Measurements from ENCODE around the gene BRME1.

BRME1 gene

DNA sequence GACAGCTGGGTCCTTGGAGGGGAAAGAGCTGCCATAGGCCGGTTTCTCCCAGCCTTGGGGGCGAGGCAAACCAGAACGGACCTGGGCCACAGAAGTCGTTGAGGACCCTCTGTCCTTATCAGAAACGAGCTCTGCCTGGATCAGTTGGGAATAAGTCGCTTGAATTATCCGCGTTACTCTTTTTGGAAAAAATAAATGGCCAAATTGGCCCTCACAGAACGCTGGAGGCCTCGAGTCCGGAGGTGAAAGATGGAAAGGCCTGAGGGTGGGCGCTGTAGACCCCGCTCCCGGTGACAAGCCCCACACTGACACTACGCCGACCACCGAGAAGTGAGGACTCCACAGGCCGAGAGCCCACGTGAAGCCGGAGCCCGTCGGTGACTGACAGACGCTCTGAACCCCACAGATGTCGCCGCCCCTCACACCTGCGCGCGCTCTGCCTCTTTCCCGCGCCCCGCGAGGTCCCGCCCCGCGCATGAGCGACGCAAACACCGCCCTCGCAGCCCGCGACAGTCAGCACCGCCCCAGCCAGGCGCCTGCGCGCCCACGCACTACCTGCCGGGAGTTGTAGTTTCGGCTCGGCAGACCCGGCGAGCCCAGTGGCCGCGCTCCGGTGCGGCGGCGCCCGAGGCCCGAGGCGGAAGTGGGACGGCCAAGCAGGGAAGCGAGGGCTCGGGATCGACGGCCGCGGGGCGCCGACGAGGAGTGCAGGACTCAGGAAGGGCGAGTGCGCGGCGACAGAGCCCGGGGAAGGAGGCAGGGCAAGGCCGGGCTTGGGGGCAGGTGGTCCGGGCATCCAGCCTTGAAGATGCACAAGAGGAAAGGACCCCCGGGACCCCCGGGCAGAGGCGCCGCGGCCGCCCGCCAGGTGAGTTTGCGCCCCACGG is at the start of gene BRME1, which contains the start of gene CC2D1A:
Gene BRME1, minus strand, starts transcription at position 484 of the 887 bp plus-strand sequence. CDS start 1,225 bp downstream, outside the sequence.
Gene CC2D1A, plus strand, starts transcription at position 568 of the 887 bp plus-strand sequence. Its CDS starts 241 bp downstream, at position 809.
- in situ Hi-C loops (cut with MboI; ENCODE audit: low sequenced_read_pairs) = no loop called here

DNA sequence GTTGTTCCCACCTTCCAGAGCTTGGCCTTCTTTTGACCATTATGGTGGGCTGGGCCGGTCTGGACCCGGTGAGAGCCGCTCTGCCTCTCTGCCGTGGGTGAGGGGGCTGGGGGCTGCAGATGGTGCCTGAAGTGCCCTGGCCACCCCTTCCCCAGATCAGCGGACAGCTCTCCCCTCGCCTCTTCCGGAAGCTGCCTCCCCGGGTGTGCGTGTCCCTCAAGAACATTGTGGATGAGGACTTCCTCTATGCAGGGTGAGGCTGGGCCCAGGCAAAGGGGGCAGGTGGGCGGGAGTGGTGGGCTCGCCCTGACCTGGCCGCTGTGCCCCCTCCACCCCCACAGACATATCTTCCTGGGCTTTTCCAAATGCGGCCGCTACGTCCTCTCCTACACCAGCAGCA is 48.3 kb upstream of the BRME1 start:
- in situ Hi-C loops (cut with MboI; ENCODE audit: low sequenced_read_pairs) = no loop called here

DNA sequence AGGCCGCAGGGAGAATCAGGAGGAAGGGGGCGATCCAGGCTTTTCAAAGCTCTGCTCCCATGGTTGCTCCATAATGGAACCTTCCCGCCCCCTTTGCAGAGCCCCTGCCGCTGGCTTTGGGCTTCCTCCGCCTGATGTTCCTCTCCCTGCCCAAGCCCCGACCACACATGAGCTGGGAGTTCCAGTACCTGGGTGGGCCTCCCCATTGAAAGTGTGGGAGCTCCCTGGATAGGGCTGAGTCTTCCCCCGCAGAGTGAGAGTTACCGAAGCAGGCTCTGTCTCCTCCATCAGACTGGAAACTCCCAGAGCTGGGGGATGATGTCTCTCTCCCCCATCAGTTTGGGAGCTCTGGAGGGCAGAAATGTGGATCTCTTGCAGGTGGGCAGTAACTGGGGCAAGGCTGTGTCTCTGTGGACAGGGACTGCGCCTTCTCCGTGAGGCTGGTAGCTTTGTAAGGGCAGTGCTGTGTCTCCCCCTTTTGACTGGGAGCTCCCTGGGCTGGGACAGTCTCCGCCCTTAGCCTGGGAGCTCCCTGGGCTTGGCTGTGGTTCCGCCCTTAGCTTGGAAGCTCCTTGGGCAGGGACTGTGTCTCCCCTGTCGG is 47.1 kb upstream of the BRME1 start:
- in situ Hi-C loops (cut with MboI; ENCODE audit: low sequenced_read_pairs) = no loop called here

DNA sequence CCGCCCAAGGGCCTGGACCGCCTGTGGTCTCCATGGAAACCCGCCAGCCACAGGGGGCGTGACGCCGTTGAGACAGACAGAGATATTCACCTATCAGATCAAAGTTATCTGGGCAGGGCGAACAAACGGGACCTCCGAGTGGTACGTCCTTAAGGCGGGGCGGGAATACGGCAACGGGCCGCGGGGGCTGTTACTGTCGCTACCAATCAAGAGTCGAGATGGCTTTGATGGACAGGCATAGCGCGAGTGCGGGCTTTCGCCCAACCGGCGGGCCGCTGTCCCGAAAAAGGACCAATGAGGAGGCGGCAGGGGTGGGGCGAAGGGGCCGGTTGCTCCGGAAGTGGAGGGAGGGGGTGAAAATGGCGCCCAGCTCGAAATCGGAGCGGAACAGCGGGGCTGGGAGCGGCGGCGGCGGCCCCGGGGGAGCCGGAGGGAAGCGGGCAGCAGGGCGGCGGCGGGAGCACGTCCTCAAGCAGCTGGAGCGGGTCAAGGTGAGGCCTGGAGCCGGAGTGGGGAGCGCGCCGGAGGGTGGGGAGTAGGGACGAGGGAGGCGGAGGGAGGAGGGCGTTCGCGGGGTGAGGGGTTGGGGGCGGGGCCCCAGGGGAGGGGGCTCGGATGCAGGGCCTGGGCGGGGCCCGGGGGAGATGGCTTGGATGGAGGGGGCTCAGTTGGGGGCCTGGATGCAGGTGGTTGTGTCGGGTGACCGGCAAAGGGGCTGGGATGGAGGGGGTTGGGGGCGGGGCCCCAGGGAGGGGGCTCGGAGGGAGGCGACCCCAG is 46.4 kb upstream of the BRME1 start, which contains the start of gene DCAF15:
Gene DCAF15, plus strand, starts transcription at position 356 of the 777 bp plus-strand sequence. Its CDS starts 4 bp downstream, at position 360.
- in situ Hi-C loops (cut with MboI; ENCODE audit: low sequenced_read_pairs) = no loop called here

DNA sequence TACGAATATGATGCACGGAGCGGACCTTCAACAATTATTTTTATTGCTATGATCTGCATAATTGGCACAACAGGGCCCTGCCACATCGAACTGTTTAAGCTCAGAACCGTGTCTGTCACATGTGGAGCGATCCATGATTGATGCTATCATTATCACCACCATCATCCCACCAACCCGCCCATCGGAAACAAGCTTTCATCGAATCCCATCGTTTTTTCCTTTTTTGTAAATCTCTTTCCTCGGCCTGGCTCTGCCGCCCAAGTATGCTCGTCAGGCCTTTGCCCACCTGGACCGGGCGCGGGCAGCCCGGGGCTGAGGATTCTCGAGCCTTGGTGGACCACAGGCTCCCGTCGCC is 45.9 kb upstream of the BRME1 start:
- in situ Hi-C loops (cut with MboI; ENCODE audit: low sequenced_read_pairs) = no loop called here

DNA sequence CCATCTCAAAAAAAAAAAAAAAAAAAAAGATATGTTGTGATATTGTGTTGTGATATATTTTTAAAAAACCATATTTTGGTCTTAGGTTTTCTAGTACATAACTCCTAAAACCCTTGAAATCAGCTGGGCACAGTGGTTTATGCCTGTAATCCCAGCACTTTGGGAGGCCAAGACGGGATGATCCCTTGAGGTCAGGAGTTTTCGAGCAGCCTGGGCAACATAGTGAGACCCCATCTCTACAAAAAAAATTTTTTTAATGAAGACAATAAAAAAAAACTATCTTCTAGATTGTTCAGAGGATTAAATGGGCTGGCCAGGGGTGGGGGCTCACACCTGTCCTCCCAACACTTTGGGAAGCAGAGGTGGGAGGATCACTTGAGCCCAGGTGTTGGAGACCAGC is 45.1 kb upstream of the BRME1 start:
- in situ Hi-C loops (cut with MboI; ENCODE audit: low sequenced_read_pairs) = no loop called here

DNA sequence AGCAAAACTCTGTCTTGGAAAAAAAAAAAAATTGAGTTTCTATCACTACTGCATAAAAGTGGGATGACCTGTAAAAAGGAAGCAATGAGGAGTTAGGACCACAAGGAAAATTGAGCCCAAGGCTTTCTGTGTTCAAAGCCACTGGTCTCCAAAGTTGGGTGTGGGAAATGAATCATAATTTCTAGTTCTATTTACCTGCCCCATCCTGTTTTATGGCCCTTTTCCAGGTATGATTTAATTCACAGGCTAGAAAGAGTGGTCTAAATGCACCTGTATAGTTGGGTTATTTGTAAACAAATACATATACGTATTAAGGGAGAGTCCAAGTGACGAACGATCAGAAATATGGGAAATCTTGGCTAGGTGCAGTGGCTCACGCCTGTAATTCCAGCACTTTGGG is 40.5 kb upstream of the BRME1 start:
- in situ Hi-C loops (cut with MboI; ENCODE audit: low sequenced_read_pairs) = no loop called here

DNA sequence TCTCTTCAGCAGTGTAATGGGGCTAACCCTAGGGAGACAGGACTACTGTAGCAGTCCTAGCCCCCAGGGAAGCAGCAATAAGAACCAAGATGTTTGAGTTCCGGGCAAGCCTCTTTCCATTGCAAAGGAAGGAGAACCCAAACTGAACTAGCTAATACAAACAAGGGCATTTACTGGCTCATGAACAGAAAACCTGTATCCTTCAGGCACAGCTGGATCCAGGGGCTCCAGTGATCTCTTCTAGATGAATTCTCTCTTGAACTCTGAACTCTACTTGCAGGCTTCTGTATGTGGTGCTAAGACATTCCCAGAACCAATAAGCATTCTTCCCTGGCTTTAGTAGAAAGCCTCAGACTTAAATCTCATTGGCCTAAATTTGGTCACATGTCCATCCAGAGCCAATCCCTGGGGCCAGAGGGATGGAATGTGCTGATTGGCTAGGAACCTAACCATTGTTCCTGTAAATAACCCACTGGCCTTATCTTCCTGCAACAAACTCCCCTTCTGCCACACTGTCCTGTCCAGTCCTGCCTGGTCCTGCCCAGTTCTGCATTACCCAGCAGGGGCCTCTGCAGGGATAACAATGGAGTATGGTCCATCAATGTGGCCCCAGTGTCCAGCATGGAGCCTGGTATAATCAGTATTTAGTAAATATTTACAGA is 36.2 kb upstream of the BRME1 start:
- in situ Hi-C loops (cut with MboI; ENCODE audit: low sequenced_read_pairs) = no loop called here

DNA sequence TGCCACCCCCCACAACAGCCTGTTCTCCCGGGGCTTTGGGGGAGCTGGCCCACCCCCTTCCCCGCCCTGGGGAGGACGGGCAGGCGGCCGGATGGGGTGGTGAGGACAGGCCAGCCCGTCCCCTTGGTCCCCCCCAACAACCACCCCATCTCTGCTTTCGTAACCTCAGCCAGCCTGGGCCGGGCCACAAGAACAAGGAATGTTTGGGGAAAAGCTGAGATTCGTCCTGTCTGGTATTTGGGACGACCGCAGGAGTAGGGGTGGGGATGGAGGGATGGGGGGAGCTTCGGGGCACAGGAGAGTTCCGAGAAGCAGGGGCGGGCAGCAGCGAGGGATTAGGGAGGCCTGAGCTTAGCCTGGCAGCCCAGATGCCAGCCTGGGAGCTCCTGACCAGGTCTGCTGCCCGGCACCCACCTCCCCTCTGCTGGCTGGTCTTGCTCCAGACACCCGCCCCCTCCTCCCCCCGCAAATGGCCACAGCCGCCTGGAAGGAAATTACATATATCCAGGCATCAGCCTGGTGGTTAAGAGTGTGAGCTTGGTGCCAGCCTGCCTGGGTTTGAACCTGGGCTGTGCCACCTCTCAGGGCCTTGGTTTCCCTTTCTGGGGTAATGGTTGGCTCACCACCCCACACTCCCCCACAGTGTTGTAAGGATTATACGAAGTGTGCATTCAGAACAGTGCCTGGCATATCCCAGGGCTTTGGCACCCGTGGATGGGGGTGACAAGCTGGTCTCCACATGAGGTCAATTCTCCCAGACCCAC is 32.6 kb upstream of the BRME1 start, which contains the start of gene PODNL1:
Gene PODNL1, minus strand, starts transcription at position 117 of the 764 bp plus-strand sequence. CDS start 236 bp downstream, outside the sequence.
- in situ Hi-C loops (cut with MboI; ENCODE audit: low sequenced_read_pairs) = no loop called here

DNA sequence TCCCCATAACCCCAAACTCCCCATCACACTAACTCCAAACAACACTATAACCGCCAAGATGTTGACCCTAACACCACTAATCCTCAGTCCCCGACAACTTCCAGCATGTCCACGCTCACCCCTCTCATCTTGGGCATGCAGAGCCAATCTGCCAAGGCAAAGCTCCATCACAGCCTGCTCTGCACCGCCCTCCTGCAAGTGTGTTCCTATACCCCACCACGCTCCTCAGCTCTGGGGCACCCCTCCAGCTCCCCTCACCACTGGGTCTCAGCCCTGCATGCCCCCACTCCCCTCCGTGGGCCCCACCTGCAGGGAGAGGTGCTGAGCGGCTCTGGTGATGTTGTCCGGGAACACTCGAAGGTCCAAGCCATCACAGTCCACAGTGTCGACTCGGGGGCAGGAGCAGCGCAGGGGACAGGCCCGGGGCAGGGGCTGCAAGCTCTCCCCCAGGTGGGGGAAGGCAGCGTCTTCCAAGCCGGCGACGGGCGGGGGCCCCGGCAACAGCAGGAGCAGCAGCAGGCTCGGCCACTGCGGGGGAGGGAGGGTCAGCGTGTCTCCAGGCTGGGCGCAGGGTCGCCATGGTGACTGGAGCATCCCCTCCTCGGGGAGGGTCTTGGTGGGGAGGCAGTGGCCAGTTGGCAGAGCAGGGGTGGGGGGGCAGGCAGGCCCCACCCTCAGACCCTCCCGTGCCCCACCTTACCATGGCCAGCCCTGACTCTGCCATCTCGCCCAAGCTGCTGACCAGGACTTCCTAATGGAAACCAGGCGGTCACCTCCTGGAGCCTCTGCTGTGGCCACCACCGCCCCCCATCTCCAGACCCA is 31.8 kb upstream of the BRME1 start:
- in situ Hi-C loops (cut with MboI; ENCODE audit: low sequenced_read_pairs) = no loop called here

DNA sequence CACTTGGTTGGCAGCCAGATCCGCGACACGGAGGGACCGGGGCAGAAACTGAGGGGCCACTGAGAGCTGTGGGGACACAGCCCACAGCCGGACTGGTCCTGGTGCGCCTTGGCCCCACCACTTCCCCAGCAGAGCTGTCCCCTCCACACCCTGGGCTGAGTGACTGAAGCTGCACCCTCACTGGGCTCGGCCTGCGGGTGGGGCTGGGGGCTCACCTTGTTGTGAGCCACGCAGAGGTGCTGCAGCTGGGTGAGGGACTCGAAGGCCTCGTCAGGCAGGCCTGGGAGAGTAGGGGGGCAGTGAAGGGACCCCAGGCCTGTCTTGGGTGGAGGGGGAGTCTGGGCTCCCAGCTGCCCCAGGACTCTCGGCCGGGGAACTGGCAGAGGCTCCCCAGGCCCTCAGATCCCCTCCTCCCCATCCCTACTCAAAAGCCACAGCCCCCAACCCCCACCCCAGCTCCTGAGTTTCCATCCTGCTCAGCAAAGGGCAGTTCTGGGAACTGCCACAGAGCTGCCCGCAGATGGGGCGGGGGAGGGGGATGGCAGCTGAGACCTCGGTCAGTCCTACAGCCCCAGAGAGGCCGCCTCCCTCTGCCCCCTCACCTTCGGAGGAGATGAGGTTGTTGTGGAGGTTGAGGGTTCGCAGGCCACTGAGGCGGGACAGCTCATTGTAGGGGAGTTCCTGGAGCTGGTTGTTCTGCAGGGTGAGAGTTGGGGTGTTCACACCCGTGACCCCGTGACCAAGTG is 30.0 kb upstream of the BRME1 start:
- in situ Hi-C loops (cut with MboI; ENCODE audit: low sequenced_read_pairs) = no loop called here

DNA sequence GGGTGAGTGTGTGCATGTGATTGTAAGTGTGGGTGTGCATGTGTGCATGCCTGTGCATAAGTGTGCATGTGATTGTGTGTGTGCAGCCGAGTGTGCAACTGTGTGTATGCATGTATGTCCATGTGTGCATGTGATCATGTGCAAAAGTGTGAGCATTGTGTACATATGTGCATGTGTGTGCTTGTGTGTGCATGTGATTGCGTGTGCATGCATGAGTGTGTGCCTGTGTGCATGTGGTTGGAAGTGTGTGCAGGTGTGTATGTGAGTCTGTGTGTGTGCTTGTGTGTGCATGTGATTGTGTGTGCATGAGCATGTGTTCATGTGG is 28.8 kb upstream of the BRME1 start:
- in situ Hi-C loops (cut with MboI; ENCODE audit: low sequenced_read_pairs) = no loop called here

DNA sequence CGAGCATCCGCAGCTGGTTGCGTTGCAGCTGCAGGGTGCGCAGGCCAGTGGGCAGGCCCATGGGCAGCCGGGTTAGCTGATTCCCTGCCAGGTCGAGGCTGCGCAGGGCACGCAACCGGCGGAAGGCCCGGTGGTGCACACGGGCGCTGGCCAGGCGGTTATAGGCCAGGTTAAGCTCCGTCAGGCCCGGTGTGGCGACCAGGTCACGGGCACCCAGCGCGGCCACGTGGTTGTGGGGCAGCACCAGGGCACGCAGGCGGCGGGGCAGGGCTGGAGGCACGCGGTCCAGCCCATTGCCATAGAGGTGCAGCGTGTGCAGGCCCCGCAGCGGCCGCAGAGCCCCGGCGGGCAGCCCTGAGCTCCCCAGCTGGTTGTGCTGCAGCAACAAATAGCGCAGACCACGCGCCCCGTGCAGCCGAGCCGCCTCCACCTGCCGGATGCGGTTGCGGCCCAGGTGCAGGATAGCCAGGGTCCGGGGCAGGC is 27.0 kb upstream of the BRME1 start:
- in situ Hi-C loops (cut with MboI; ENCODE audit: low sequenced_read_pairs) = no loop called here

DNA sequence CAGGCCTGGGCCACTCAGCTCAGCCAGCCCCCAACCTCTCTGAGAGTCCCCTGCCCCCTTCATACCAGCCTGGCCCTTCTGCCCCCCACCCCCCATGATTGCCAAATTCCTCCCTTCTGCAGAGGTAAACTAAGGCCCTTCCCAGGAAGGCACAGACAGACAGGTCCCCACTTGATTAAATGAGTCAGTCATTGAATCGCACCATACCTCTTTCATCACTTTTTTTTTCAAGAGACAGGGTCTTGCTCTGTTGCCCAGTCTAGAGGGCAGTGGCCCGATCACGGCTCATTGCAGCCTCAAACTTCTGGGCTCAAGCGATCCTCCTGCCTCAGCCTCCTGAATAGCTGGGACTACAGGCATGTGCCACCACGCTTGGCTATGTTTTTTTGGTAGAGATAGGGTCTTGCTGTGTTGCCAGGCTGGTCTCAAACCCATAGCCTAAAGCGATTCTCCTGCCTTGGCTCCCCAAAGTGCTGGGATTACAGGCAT is 26.3 kb upstream of the BRME1 start:
- in situ Hi-C loops (cut with MboI; ENCODE audit: low sequenced_read_pairs) = no loop called here

DNA sequence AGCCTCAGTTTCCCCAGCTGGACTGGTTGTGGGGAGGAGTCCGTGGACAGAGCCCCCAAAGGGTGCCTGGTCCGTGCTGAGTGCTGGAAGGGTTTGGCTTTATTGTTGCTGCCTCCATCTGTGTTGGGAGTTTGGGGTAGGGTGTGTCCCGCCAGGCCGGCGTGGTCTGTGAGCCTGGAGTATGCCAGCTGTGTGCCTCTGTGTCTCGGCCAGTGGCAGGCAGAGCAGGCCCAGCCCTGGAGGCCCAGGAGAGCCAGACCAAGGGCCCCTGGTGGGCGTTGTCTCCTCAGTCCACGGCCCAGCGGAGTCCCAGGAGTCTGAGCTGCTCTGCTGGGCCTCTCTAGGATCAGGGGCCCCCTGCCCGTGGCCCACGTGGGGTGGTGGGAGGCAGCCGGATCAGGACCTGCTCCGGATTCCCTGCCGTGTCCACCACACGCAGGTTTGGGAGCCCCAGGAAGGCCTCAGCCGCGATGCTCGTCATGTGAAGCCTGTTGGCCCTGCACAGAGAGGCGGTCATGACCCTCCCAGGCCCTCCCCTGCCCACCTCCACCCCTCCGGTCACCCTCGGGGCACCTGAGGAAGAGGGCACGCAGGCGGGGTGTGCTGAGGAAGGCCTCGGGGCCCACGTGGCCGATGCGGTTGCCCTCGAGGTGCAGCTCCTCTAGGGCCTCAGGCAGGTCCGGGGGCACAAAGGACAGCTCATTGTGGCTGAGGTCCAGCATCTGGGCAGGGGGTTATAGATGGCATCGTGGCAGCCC is 25.7 kb upstream of the BRME1 start:
- in situ Hi-C loops (cut with MboI; ENCODE audit: low sequenced_read_pairs) = no loop called here

DNA sequence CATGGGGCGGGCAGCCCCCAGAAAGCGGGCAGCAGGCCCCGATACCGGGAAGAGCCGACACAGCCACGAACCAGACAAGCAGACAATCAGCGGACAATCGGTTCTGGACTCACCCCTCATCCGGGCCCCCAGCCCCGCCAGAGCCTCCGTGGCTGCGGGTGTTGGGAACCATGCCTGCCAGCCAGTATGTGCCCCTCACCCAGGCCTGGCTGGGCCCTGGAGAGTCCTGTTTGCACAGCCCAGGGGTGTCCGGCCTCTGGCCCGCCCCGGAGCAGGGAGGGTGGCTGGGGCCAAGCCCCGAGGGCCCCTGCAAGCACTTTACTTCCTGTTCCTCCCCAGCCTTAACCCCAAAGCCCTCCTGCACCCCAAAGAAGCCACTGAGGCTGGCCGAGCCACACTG is 24.5 kb upstream of the BRME1 start:
- in situ Hi-C loops (cut with MboI; ENCODE audit: low sequenced_read_pairs) = no loop called here

DNA sequence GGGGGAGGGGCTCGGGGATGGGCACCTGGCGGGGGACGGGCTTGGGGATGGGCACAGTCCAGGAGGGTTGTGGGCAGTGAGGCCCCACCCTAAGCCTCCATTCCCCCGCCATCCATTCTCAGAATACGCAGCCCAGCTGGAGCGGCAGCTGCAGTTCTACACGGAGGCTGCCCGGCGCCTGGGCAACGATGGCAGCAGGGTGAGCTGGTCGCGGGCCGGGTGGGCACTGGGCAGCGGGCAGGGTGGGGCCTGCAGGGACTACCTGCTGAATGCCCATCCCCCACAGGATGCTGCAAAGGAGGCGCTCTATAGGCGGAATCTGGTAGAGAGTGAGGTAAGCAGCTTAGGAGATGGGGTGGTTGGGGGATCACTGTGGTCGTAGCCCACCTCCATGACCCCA is 24.0 kb upstream of the BRME1 start:
- in situ Hi-C loops (cut with MboI; ENCODE audit: low sequenced_read_pairs) = no loop called here

DNA sequence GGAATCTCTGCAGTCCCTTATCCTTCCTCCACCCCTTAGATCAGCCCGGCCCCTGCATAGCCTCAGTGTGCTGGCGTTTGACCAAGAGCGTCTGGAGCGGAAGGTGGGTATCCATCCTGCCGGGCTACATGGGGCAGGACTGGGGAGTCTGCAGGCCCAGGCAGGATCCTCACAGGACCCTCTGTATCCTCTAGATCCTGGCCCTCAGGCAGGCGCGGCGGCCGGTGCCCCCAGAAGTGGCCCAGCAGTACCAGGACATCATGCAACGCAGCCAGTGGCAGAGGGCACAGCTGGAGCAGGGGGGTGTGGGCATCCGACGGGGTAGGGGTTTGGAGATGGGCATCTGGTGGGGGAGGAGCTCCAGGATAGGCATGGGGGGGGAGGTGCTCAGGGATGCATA is 23.4 kb upstream of the BRME1 start:
- in situ Hi-C loops (cut with MboI; ENCODE audit: low sequenced_read_pairs) = no loop called here

Data from hTERT RPE-1 (cell line).